Skeletal muscle satellite cell (primary cell): ENCODE data around the gene CDH5.
A peak's percentile ranks its signal among the peaks of the same experiment; 100 is the strongest.

Experiments used
- H3K27me3 ChIP-seq: 2 replicates; pipeline ENCODE4 v1.7.0; 2013; ENCODE audit warnings: low read length; ENCODE audit not compliant: control insufficient read depth, insufficient read depth
- H3K36me3 ChIP-seq: 2 replicates; pipeline ENCODE4 v1.7.0; 2013; ENCODE audit warnings: mild to moderate bottlenecking, control low read depth, low read length; ENCODE audit not compliant: insufficient read depth
- H3K4me1 ChIP-seq: 2 replicates; pipeline ENCODE4 v1.7.0; 2013; ENCODE audit warnings: low read length; ENCODE audit not compliant: control insufficient read depth, insufficient read depth
- H3K4me2 ChIP-seq: 2 replicates; pipeline ENCODE4 v1.7.0; 2013; ENCODE audit warnings: mild to moderate bottlenecking, low read length
- H3K4me3 ChIP-seq: 2 replicates; pipeline ENCODE4 v1.7.0; 2013; ENCODE audit warnings: low read length
- H3K9ac ChIP-seq: 2 replicates; pipeline ENCODE4 v1.7.0; 2013; ENCODE audit warnings: mild to moderate bottlenecking, low read depth, low read length, moderate library complexity
- H3K9me3 ChIP-seq: replicated peaks from 2 replicates; pipeline ENCODE4 v1.7.0; 2013; ENCODE audit warnings: mild to moderate bottlenecking, control low read depth, low read length

The CDH5 gene

GRCh38 chr16:66427036-66427860 is 60.8 kb downstream of the CDH5 start, which contains the start of gene BEAN1:
BEAN1 (plus strand) TSS chr16:66427295; CDS start chr16:66437677, 10,382 bp downstream.
- H3K4me3 ChIP-seq = peak within 1 kb of the TSS; percentile 51
- H3K36me3 ChIP-seq = no peaks in the 10 kb centered on the region
- peaks cover 17% of the 10 kb centered on the region for H3K4me1 ChIP-seq
- H3K9ac ChIP-seq = no peak within 1 kb of the TSS
- H3K27me3 ChIP-seq = peaks cover 69% of the 10 kb centered on the region
- H3K9me3 ChIP-seq = no peaks in the 10 kb centered on the region
- peak within 1 kb of the TSS; percentile 71 for H3K4me2 ChIP-seq

GRCh38 chr16:66427871-66428681 is 61.6 kb downstream of the CDH5 start:
- Histone ChIP-seq H3K4me1 (peaks cover 12% of the 10 kb centered on the region), H3K4me2 (peak overlapping the region; percentile 71), H3K4me3 (peak overlapping the region; percentile 42), H3K27me3 (peaks cover 75% of the 10 kb centered on the region), H3K9ac (no peak overlapping the region), H3K9me3 (no peaks in the 10 kb centered on the region), H3K36me3 (no peaks in the 10 kb centered on the region)

- H3K36me3 ChIP-seq = no peaks in the 10 kb centered on the region
- no peak overlapping the region for H3K4me3 ChIP-seq
These were observed 62.3 kb downstream of the CDH5 start for GRCh38 chr16:66428682-66429251.

GRCh38 chr16:66429290-66429962 is 62.9 kb downstream of the CDH5 start:
- H3K4me3 ChIP-seq = no peak overlapping the region
- no peak overlapping the region for H3K9ac ChIP-seq
- peaks cover 12% of the 10 kb centered on the region for H3K4me1 ChIP-seq
- no peak overlapping the region for H3K4me2 ChIP-seq
- no peaks in the 10 kb centered on the region for H3K36me3 ChIP-seq
- H3K9me3 ChIP-seq = no peaks in the 10 kb centered on the region
- peaks cover 71% of the 10 kb centered on the region for H3K27me3 ChIP-seq

More at GRCh38 chr16:66428682-66429251, 62.3 kb downstream of the CDH5 start:
- Histone ChIP-seq H3K27me3 (peaks cover 75% of the 10 kb centered on the region), H3K4me2 (no peak overlapping the region), H3K9me3 (no peaks in the 10 kb centered on the region), H3K9ac (no peak overlapping the region), H3K4me1 (peaks cover 12% of the 10 kb centered on the region)

GRCh38 chr16:66430214-66430613 is 63.7 kb downstream of the CDH5 start:
- Histone ChIP-seq H3K4me3 (no peak overlapping the region), H3K4me2 (no peak overlapping the region), H3K36me3 (no peaks in the 10 kb centered on the region), H3K4me1 (peaks cover 12% of the 10 kb centered on the region), H3K9ac (no peak overlapping the region), H3K9me3 (no peaks in the 10 kb centered on the region), H3K27me3 (peaks cover 70% of the 10 kb centered on the region)

GRCh38 chr16:66431760-66432159 is 65.3 kb downstream of the CDH5 start:
- H3K4me2 ChIP-seq = no peak overlapping the region
- no peak overlapping the region for H3K4me3 ChIP-seq
- peaks cover 59% of the 10 kb centered on the region for H3K27me3 ChIP-seq
- no peak overlapping the region for H3K9ac ChIP-seq
- peaks cover 8% of the 10 kb centered on the region for H3K4me1 ChIP-seq
- H3K9me3 ChIP-seq = no peaks in the 10 kb centered on the region
- H3K36me3 ChIP-seq = no peaks in the 10 kb centered on the region

- H3K4me3 ChIP-seq = no peak overlapping the region
These were observed 65.9 kb downstream of the CDH5 start for GRCh38 chr16:66432429-66432828.

GRCh38 chr16:66434619-66435430 is 68.3 kb downstream of the CDH5 start:
- H3K4me2 ChIP-seq = no peak overlapping the region
- H3K4me3 ChIP-seq = no peak overlapping the region
- H3K27me3 ChIP-seq = peaks cover 45% of the 10 kb centered on the region
- no peaks in the 10 kb centered on the region for H3K9me3 ChIP-seq
- no peak overlapping the region for H3K9ac ChIP-seq
- no peaks in the 10 kb centered on the region for H3K36me3 ChIP-seq
- no peaks in the 10 kb centered on the region for H3K4me1 ChIP-seq

More at GRCh38 chr16:66432429-66432828, 65.9 kb downstream of the CDH5 start:
- Histone ChIP-seq H3K9me3 (no peaks in the 10 kb centered on the region), H3K4me1 (peaks cover 8% of the 10 kb centered on the region), H3K9ac (no peak overlapping the region), H3K36me3 (no peaks in the 10 kb centered on the region), H3K4me2 (no peak overlapping the region), H3K27me3 (peaks cover 58% of the 10 kb centered on the region)

- Histone ChIP-seq H3K4me3 (no peak overlapping the region), H3K4me2 (no peak overlapping the region), H3K9ac (no peak overlapping the region), H3K36me3 (no peaks in the 10 kb centered on the region), H3K9me3 (no peaks in the 10 kb centered on the region), H3K4me1 (no peaks in the 10 kb centered on the region), H3K27me3 (peaks cover 41% of the 10 kb centered on the region)
These were observed 69.4 kb downstream of the CDH5 start for GRCh38 chr16:66435896-66436295.

- Histone ChIP-seq H3K27me3 (peaks cover 40% of the 10 kb centered on the region), H3K9ac (no peak overlapping the region), H3K4me2 (no peak overlapping the region), H3K4me3 (no peak overlapping the region), H3K4me1 (peaks cover 5% of the 10 kb centered on the region), H3K36me3 (no peaks in the 10 kb centered on the region), H3K9me3 (no peaks in the 10 kb centered on the region)
These were observed 71.0 kb downstream of the CDH5 start for GRCh38 chr16:66437391-66437945.
